Gastrocnemius medialis (tissue), 4 donors: ENCODE measurements around the gene CD46. TPM values are rescaled to one million over a fixed set of nuclear protein-coding genes. Genes with fewer than 3 reads are reported as not detected.

ENCODE experiments used
- ATAC-seq, 2 donors: fragments of 150-250 bp; one replicate each; pipeline ENCODE4 v1.9.1; 2016
- DNase-seq, 2 donors: peaks; one replicate each; pipeline ENCODE4 v3.0.0-alpha.2; 2019
- H3K27ac ChIP-seq, 4 donors: fragments of 200-600 bp; sonication (generic); 1 replicate in 1 of 4; 2 replicates in 3 of 4; pipeline ENCODE4 v1.5.1; 2016 to 2018; ENCODE audit warnings: mild to moderate bottlenecking in 2 of 4, moderate library complexity in 1 of 4
- H3K27me3 ChIP-seq, 3 donors: fragments of 200-600 bp; sonication (generic) in 2 of 3; 1 replicate in 1 of 3; 2 replicates in 2 of 3; pipeline versions ENCODE4 v1.5.1 to v1.6.0; 2016 to 2019; ENCODE audit warnings: mild to moderate bottlenecking in 1 of 3, moderate library complexity in 1 of 3
- H3K36me3 ChIP-seq, 2 donors: fragments of 200-600 bp; sonication (generic) in 1 of 2; one replicate each; pipeline ENCODE4 v1.5.1; 2017 to 2018
- H3K4me1 ChIP-seq, 2 donors: fragments of 200-600 bp; sonication (generic) in 1 of 2; one replicate each; pipeline ENCODE4 v1.5.1; 2016 to 2017; ENCODE audit warnings: mild to moderate bottlenecking in 2 of 2
- H3K4me3 ChIP-seq, 4 donors: fragments of 200-600 bp; sonication (generic) in 3 of 4; 1 replicate in 1 of 4; 2 replicates in 3 of 4; pipeline ENCODE4 v1.5.1; 2016 to 2019; ENCODE audit warnings: mild to moderate bottlenecking in 2 of 4
- H3K9me3 ChIP-seq, 3 donors: fragments of 200-600 bp; sonication (generic) in 2 of 3; 1 replicate in 1 of 3; 2 replicates in 2 of 3; pipeline ENCODE4 v1.5.1; 2016 to 2019
- POLR2A ChIP-seq, 2 donors: fragments of 450-650 bp; IDR thresholded peaks; one replicate each; pipeline ENCODE4 v1.6.1; 2017; ENCODE audit warnings: antibody characterized with exemption in 2 of 2, mild to moderate bottlenecking in 2 of 2, moderate library complexity in 2 of 2
- in situ Hi-C, 4 donors: fragments of 200-750 bp; cut with MboI; loops; one replicate each; pipeline versions ENCODE4 v1.15.0 to v1.8.0; 2017; ENCODE audit warnings: low sequenced_read_pairs in 4 of 4
- intact Hi-C: fragments of 100-400 bp; cut with DNase I; formaldehyde crosslinking; loops from one replicate; pipeline ENCODE4 v1.15.1; 2023; ENCODE audit warnings: low total_unique reads
- total RNA-seq, 4 donors: library from RNA; depleted of rRNA; stranded (reverse); fragments of >200 nt; gene quantifications; one replicate each; pipeline versions ENCODE4 v1.1.0 to v1.2.3, GENCODE V29; 2016
- TF ChIP-seq, protein P1 (sequence below), 5 experiments: fragments of 450-650 bp in 3 of 5; fragments of 200-600 bp in 2 of 5; sonication (generic) in 2 of 5; IDR thresholded peaks in 4 of 5; conservative IDR thresholded peaks in 1 of 5; 1 replicate in 4 of 5; 2 replicates in 1 of 5; pipeline ENCODE4 v1.5.1; 2016 to 2019; ENCODE audit warnings: antibody characterized with exemption in 5 of 5, mild to moderate bottlenecking in 3 of 5, moderate library complexity in 3 of 5

The CD46 gene
- total RNA-seq, 4 donors from 2014 or later: 42.1 to 101 (median 80.2) TPM

DNA sequence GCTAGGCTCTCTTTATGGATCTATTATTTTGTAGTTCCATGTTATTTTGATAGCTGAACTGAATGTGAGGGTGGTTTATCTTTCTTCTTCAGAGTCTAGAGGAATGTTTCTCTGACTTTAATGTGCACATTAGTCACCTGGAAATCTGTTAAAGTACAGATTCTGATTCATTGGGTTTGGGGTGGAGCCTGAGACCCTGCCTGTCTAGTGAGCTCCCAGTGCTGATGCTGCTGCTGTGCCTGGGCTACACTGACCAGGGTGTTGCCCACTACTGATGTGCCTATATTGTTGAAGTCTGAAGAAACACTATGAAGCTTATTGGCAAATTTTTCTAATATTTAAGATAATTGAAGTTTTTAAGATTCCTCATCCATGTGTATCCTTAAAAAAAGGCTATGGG lies 35.9 kb downstream of the CD46 start:
- no peak overlapping the region for H3K4me3 ChIP-seq
- in situ Hi-C loops (loop anchor here in 1 of 4 donors (25.0 kb wide), 1 partner anchor 725 kb away; the partner anchor contains the start of genes PFKFB2 and YOD1), intact Hi-C loops (no loop called here)
- DNase-seq: no peak
- ATAC-seq: no peak
- TF ChIP-seq, protein P1, sequence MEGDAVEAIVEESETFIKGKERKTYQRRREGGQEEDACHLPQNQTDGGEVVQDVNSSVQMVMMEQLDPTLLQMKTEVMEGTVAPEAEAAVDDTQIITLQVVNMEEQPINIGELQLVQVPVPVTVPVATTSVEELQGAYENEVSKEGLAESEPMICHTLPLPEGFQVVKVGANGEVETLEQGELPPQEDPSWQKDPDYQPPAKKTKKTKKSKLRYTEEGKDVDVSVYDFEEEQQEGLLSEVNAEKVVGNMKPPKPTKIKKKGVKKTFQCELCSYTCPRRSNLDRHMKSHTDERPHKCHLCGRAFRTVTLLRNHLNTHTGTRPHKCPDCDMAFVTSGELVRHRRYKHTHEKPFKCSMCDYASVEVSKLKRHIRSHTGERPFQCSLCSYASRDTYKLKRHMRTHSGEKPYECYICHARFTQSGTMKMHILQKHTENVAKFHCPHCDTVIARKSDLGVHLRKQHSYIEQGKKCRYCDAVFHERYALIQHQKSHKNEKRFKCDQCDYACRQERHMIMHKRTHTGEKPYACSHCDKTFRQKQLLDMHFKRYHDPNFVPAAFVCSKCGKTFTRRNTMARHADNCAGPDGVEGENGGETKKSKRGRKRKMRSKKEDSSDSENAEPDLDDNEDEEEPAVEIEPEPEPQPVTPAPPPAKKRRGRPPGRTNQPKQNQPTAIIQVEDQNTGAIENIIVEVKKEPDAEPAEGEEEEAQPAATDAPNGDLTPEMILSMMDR (IDR thresholded peaks at IDR 0.05 in 4 of 5, conservative IDR thresholded peaks at IDR 0.05 in 1 of 5): no peak
- TF ChIP-seq POLR2A (IDR thresholded peaks at IDR 0.05): no peak
- H3K27me3 ChIP-seq: no peaks in the 10 kb centered on the region
- no peaks in the 10 kb centered on the region for H3K9me3 ChIP-seq
- H3K4me1 ChIP-seq: peaks cover 9 to 34% of the 10 kb centered on the region in 2 donors
- no peak overlapping the region for H3K27ac ChIP-seq
- peaks cover 0 to 7% of the 10 kb centered on the region in 2 donors for H3K36me3 ChIP-seq

DNA sequence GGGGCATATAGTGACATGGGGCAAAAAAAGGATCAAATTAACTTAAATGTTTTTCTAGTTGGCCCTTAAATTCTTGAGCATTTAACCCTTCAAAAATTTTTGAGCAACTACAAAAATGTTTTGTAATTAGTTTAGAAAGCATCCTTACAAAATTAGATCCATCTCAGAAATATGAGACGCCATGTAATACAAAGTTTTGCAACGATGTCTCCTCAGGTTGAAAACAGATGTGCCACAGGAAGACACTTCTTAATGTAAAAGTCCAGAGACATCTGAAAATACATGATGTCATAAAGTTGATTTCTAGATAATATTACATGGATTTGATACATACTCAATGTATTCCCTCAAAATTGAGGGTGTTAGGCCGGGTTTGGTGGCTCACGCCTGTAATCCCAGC lies 37.5 kb downstream of the CD46 start:
- peaks cover 0 to 7% of the 10 kb centered on the region in 2 donors for H3K36me3 ChIP-seq
- H3K27ac ChIP-seq: peak overlapping the region; percentile 24 to 100 (median 84)
- in situ Hi-C loops: loop anchor here in 1 of 4 donors (25.0 kb wide), 1 partner anchor 727 kb away; the partner anchor contains the start of genes PFKFB2 and YOD1
- no peak overlapping the region for H3K4me3 ChIP-seq
- no peak for TF ChIP-seq POLR2A (IDR thresholded peaks at IDR 0.05)
- TF ChIP-seq, protein P1 (IDR thresholded peaks at IDR 0.05 in 4 of 5, conservative IDR thresholded peaks at IDR 0.05 in 1 of 5): no peak
- no peaks in the 10 kb centered on the region for H3K9me3 ChIP-seq
- intact Hi-C loops: no loop called here
- peaks cover 12 to 45% of the 10 kb centered on the region in 2 donors for H3K4me1 ChIP-seq
- H3K27me3 ChIP-seq: no peaks in the 10 kb centered on the region
- DNase-seq (no peak), ATAC-seq (no peak)

GRCh38 chr1:207789792-207790787 lies 38.2 kb downstream of the CD46 start:
- no peak for TF ChIP-seq POLR2A (IDR thresholded peaks at IDR 0.05)
- TF ChIP-seq, protein P1 (IDR thresholded peaks at IDR 0.05 in 4 of 5, conservative IDR thresholded peaks at IDR 0.05 in 1 of 5): no peak
- intact Hi-C loops (loop anchor here (2.0 to 10.0 kb wide), 2 partner anchors 37 to 85 kb away; partner anchors contain the start of gene CD46), in situ Hi-C loops (loop anchor here in 1 of 4 donors (25.0 kb wide), 1 partner anchor 728 kb away; the partner anchor contains the start of genes PFKFB2 and YOD1)
- peaks cover 12 to 50% of the 10 kb centered on the region in 2 donors for H3K4me1 ChIP-seq
- H3K4me3 ChIP-seq: no peak overlapping the region
- H3K27me3 ChIP-seq: no peaks in the 10 kb centered on the region
- peak overlapping the region; percentile 45 to 100 (median 84) for H3K27ac ChIP-seq
- H3K9me3 ChIP-seq: no peaks in the 10 kb centered on the region
- ATAC-seq (no peak), DNase-seq (no peak)
- peaks cover 0 to 4% of the 10 kb centered on the region in 2 donors for H3K36me3 ChIP-seq

DNA sequence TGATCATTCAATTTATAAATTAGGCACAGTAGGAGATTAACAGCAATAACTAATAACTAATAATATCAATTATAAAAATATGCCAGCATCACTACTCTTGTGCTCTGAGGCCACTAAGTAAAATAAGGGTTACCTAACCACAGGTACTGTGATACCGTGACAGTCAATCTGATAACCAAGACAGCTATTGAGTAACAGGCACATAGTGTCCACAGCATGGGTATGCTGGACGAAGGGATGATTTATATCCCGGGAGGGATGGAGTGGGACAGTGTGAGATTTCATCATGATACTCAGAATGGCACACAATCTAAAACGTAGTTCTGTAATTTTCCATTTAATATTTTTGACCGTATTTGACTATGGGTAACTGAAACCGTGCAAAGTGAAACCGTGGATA lies 39.4 kb downstream of the CD46 start:
- TF ChIP-seq POLR2A (IDR thresholded peaks at IDR 0.05): no peak
- TF ChIP-seq, protein P1 (IDR thresholded peaks at IDR 0.05 in 4 of 5, conservative IDR thresholded peaks at IDR 0.05 in 1 of 5): no peak
- intact Hi-C loops (loop anchor here (2.0 to 10.0 kb wide), 2 partner anchors 38 to 86 kb away; partner anchors contain the start of gene CD46), in situ Hi-C loops (loop anchor here in 1 of 4 donors (25.0 kb wide), 1 partner anchor 729 kb away; the partner anchor contains the start of genes PFKFB2 and YOD1)
- no peaks in the 10 kb centered on the region for H3K27me3 ChIP-seq
- H3K36me3 ChIP-seq: no peaks in the 10 kb centered on the region
- peaks cover 12 to 50% of the 10 kb centered on the region in 2 donors for H3K4me1 ChIP-seq
- H3K4me3 ChIP-seq: no peak overlapping the region
- DNase-seq: peak; percentile 71 to 75
- H3K27ac ChIP-seq: peak overlapping the region; percentile 45 to 100 (median 84)
- peak; percentile 90 to 94 for ATAC-seq
- H3K9me3 ChIP-seq: no peaks in the 10 kb centered on the region
